Body of pancreas (tissue), 4 donors: ENCODE measurements around the gene C1orf116.

ENCODE experiments used
- POLR2A ChIP-seq, 3 donors: fragments of 450-650 bp; IDR thresholded peaks; one replicate each; pipeline ENCODE4 v1.6.1; 2016; ENCODE audit warnings: antibody characterized with exemption in 3 of 3, mild to moderate bottlenecking in 2 of 3
- TF ChIP-seq, protein P1 (sequence below), 7 experiments: fragments of 450-650 bp in 4 of 7; fragments of 200-600 bp in 3 of 7; sonication (generic) in 3 of 7; IDR thresholded peaks; one replicate each; pipeline ENCODE4 v1.5.1; 2016 to 2019; ENCODE audit warnings: antibody characterized with exemption in 7 of 7

DNA sequence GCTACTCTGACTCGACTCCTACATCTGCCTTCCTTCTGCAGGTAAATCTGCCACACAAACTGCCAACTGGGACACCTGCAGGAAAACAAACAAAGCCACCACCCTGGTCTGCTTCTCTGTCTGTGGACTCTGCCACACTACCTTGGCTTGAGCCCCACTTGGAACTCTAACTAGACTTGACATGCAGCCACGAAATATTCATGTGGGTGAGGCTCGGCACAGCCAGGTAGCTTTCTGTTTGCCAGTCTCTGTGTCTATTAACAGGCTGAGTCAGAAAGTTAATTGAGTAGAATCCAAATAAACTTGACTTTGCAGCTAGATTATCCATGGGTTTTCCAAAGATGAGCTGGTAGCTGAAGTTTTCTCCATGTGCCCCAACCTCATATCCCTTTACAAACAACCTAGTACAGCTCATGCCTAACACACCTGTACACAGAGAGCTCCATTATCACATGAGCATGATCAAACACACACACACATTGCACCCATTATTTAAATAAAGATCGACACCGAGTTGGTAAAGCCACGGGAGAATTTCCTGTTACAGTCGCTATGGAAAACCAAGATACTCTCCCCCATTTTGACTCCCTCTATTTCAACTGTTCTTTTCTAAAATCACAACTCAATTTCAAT lies 808 bp downstream of the C1orf116 start:
- TF ChIP-seq, protein P1, sequence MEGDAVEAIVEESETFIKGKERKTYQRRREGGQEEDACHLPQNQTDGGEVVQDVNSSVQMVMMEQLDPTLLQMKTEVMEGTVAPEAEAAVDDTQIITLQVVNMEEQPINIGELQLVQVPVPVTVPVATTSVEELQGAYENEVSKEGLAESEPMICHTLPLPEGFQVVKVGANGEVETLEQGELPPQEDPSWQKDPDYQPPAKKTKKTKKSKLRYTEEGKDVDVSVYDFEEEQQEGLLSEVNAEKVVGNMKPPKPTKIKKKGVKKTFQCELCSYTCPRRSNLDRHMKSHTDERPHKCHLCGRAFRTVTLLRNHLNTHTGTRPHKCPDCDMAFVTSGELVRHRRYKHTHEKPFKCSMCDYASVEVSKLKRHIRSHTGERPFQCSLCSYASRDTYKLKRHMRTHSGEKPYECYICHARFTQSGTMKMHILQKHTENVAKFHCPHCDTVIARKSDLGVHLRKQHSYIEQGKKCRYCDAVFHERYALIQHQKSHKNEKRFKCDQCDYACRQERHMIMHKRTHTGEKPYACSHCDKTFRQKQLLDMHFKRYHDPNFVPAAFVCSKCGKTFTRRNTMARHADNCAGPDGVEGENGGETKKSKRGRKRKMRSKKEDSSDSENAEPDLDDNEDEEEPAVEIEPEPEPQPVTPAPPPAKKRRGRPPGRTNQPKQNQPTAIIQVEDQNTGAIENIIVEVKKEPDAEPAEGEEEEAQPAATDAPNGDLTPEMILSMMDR (IDR thresholded peaks at IDR 0.05) = no peak
- peak in 2 of 3 donors; percentile 9 to 43 for TF ChIP-seq POLR2A (IDR thresholded peaks at IDR 0.05)
